ENCODE data around the gene CS.

DNA sequence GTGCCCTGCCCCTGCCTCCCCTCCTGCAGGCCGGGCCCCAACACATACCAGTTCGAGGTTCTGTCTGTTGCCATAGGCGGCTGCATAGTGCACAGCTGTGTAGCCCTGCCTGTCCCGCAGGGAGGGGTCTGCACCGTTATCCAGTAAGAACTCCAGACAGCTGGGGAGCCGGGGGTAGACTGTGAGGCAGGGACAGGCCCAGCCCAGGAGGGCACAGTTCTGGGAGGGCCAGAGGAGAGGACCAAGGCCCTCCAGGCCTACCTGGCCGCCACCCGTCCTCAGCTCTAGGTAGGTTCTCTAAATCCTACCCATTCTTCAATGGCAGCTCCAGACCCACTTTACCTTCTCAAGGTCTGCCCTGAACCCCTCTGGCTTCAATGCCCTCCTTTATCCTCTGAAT, 51.4 kb downstream of the CS start:
- TF ChIP-seq, protein P1, sequence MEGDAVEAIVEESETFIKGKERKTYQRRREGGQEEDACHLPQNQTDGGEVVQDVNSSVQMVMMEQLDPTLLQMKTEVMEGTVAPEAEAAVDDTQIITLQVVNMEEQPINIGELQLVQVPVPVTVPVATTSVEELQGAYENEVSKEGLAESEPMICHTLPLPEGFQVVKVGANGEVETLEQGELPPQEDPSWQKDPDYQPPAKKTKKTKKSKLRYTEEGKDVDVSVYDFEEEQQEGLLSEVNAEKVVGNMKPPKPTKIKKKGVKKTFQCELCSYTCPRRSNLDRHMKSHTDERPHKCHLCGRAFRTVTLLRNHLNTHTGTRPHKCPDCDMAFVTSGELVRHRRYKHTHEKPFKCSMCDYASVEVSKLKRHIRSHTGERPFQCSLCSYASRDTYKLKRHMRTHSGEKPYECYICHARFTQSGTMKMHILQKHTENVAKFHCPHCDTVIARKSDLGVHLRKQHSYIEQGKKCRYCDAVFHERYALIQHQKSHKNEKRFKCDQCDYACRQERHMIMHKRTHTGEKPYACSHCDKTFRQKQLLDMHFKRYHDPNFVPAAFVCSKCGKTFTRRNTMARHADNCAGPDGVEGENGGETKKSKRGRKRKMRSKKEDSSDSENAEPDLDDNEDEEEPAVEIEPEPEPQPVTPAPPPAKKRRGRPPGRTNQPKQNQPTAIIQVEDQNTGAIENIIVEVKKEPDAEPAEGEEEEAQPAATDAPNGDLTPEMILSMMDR (IDR thresholded peaks at IDR 0.05) = no peak
- TF ChIP-seq POLR2A (IDR thresholded peaks at IDR 0.05) = no peak

All from esophagus squamous epithelium (tissue), 4 donors.